GM19438 (cell line): ENCODE results near the gene INVS.
"Not testable (repeated sequence)": the region's sequence is repeated elsewhere in the genome, so short reads cannot be mapped to it uniquely, and the experiment has no call there.

Experiments
- ATAC-seq: cut with Tn5 transposase; IDR thresholded peaks from one replicate; pipeline ENCODE4 v1.9.1; 2021; ENCODE audit warnings: low read depth; ENCODE audit not compliant: unreplicated experiment

The INVS gene

GRCh38 chr9:100303747-100304146, 204.7 kb downstream of the INVS start:
- no peak for ATAC-seq

DNA sequence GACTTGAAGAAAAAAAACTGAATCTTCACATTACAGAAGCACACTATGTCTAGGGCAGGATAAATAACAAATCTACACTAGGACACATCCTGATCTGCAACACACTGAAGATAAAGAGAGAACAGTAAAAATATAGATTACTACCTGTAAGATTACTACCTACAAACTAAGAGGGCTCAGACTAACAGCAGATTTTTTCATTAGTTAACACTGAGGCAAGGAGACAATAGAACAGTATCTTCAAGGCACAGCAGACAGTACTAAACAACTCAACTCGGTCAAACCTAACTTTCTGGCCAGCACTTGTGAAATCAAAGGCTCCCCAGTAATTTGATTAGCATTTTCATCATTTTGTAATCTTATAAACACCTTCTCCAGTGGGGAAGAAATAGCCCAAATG, 207.2 kb downstream of the INVS start:
- ATAC-seq, result no peak

- ATAC-seq, result no peak
Observed at GRCh38 chr9:100307080-100307479, 208.0 kb downstream of the INVS start.

GRCh38 chr9:100308965-100309564, 210.0 kb downstream of the INVS start:
- ATAC-seq, result no peak

GRCh38 chr9:100309992-100310391, 210.9 kb downstream of the INVS start:
- no peak for ATAC-seq

DNA sequence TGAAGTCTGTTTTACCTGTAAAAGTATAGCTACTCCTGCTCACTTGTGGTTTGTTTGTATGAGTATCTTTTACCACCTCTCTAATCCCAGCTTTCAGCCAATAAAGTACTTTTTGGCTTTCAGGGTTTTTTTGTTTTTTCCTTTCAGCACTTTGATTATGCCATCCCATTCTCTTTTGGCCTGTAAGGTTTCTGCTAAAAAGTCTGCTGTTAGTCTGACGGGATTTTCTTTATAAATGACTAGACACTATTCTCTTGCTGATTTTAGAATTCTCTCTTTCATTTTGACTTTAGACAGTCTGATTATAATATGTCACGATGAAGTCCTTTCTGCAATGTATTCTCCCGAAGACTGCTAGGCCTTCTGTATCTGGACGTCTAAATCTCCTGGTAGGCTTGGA, 216.5 kb downstream of the INVS start:
- ATAC-seq, result no peak

DNA sequence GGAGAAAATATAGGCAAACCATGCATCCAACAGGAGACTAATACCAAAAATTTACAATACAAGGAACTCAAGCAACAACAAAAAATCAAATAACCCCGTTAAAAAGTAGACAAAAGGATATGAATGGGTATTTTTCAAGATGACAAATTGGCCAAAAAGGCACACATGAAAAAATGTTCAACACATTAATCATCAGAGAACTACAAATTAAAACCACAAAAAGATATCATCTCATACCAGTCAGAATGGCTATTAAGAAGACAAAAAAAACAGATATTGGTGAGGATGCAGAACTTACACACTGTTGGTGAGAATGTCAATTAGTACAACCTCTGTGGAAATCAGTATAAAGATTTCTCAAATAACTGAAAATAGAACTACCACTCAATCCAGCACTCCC, 218.7 kb downstream of the INVS start:
- ATAC-seq, result no peak

- ATAC-seq, result no peak
Observed at GRCh38 chr9:100322954-100323536, 224.0 kb downstream of the INVS start.

DNA sequence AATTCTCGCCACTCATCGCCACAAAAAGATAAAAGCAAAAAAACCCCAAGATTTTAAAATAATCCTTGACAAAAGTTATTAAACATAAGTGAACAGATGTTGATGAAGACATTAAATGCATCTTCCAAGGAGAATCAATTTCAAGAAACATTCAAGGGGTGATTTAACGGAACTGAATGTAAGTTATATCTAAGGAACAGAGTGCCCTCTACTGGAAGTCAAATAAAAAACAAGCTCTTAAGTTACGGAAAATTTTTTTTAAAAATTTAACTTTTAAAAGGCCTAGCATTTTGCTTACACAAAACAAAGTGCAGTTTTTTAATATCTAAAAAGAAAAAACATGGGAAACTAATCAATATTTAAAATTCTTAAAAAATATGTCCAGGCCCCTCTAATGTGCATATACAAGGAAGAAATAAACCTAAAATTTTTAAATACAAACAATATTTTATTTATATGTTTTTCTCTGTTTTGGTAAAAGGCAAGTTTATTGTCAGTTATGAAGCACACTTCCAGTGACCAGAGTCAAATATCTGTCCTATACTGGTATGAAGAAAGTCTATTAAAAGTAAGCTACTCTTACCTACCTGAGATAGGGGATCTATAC, 225.7 kb downstream of the INVS start:
- ATAC-seq, result no peak

DNA sequence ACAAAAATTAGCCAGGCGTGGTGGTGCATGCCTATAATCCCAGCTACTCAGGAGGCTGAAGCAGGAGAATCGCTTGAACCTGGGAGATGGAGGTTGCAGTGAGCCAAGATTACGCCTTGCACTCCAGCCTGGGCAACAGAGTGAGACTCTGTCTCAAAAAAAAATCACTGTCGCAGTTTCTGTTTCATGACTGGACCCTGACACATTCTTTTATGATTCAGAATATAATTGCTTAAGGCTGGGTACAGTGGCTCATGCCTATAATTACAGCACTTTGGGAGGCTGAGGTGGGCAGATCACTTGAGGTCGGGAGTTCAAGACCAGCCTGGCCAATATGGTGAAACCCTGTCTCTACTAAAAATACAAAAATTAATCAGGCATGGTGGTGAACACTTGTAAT, 239.7 kb downstream of the INVS start:
- not testable (repeated sequence) for ATAC-seq

DNA sequence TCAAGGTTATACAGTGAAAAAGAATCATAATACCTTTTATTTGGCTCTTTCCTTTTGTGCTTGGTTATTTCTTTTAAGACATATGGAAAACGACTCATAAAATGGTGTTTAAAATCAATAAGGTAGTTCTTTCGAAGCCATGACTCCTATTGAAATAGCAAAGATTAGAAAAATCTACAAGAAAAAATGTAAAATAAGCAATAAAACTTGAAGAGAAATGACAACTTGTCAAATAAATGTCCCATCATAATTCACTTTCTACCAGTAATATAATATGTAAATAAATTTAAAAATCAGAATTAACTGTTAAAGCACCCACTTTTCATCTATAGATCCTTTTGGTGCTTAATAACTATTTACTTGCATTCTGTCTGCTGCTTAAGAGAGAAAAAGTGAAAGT, 241.2 kb downstream of the INVS start:
- no peak for ATAC-seq

DNA sequence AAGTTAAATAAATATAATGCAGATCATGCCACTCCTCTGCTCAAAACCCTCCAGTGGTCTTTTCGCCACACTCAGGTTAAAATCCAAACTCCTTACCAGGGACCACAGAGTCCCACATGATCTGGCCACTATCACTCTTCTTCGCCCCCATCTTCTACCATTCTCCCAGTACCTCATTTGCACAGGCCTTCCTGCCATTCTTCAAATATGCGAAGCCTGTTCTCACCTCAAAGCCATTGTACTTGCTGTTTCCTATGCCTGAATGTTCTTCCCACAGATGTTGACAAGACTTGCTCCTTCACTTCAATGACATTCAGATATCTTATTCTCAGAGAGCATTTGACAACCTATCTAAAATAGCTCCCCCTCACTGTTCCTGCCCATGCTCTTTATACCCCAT, 242.8 kb downstream of the INVS start:
- no peak for ATAC-seq

DNA sequence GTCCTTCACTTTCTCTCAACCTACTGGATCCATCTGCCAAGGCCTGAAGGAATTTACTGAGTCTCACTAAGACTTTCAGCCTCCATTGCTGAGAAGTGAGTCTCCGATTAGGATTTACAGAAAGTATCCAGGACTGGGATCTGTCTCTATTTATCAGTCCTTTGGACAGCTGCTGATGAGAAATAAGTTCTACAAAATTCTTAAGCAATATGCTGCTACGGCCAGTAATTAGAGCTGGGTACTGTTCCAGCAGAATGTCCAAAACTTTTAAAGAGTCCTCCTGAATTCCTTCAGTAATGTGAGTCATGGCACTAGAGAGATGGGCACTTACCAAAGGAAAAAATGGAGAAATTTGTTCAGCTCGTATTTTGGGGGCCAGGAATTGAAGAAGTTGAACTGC, 247.8 kb downstream of the INVS start:
- no peak for ATAC-seq

- no peak for ATAC-seq
Observed at GRCh38 chr9:100350188-100350587, 251.1 kb downstream of the INVS start.
